Measurements from ENCODE around the gene CCT8L2.
"Not testable (repeated sequence)": the region's sequence is repeated elsewhere in the genome, so short reads cannot be mapped to it uniquely, and the experiment has no call there.

- TF ChIP-seq CTCF (IDR thresholded peaks at IDR 0.05); POLR2AphosphoS5 (IDR thresholded peaks at IDR 0.05); POLR2A (IDR thresholded peaks at IDR 0.05; ENCODE audit: low read depth): not testable (repeated sequence)
These were observed 49.3 kb downstream of the CCT8L2 start for GRCh38 chr22:16543310-16543709.

Data from esophagus muscularis mucosa (tissue), 3 donors.